Small intestine (tissue), 7 donors: ENCODE measurements around the gene CPB2. TPM values are rescaled to one million over a fixed set of nuclear protein-coding genes. Genes with fewer than 3 reads are reported as not detected.

Experiments
- DNase-seq, 2 donors: peaks; one replicate each; pipeline versions ENCODE4 v3.0.0 to v3.0.0-alpha.2; 2013
- FAIRE-seq: peaks from 2 replicates; lab custom pipeline; 2012; peaks lifted over from hg19 to GRCh38; lab: Jason Lieb, UNC
- H3K27ac ChIP-seq, 3 donors: one replicate each; pipeline ENCODE4 v1.5.1; 2013; ENCODE audit warnings: low read length in 2 of 3, mild to moderate bottlenecking in 2 of 3, control low read depth in 1 of 3, inconsistent platforms in 1 of 3, low read depth in 1 of 3, moderate library complexity in 1 of 3
- H3K27me3 ChIP-seq, 3 donors: one replicate each; pipeline ENCODE4 v1.6.1; 2013; ENCODE audit warnings: low read length in 3 of 3, inconsistent platforms in 1 of 3; ENCODE audit not compliant: control insufficient read depth in 3 of 3, insufficient read depth in 3 of 3
- H3K36me3 ChIP-seq, 3 donors: one replicate each; pipeline ENCODE4 v1.6.1; 2013; ENCODE audit warnings: low read length in 3 of 3, inconsistent platforms in 1 of 3, low read depth in 1 of 3, mild to moderate bottlenecking in 1 of 3, moderate library complexity in 1 of 3; ENCODE audit not compliant: control insufficient read depth in 3 of 3, insufficient read depth in 2 of 3
- H3K4me1 ChIP-seq, 3 donors: one replicate each; pipeline ENCODE4 v1.6.1; 2013; ENCODE audit warnings: low read length in 2 of 3, inconsistent platforms in 1 of 3, low read depth in 1 of 3, mild to moderate bottlenecking in 1 of 3, moderate library complexity in 1 of 3; ENCODE audit not compliant: control insufficient read depth in 3 of 3, insufficient read depth in 2 of 3
- H3K4me3 ChIP-seq, 3 donors: one replicate each; pipeline ENCODE4 v1.5.1; 2013; ENCODE audit warnings: low read length in 3 of 3, control low read depth in 1 of 3, inconsistent platforms in 1 of 3, low read depth in 1 of 3, mild to moderate bottlenecking in 1 of 3, moderate library complexity in 1 of 3
- H3K9me3 ChIP-seq, 2 donors: one replicate each; pipeline ENCODE4 v1.6.1; 2013; ENCODE audit warnings: low read depth in 1 of 2, low read length in 1 of 2; ENCODE audit not compliant: control insufficient read depth in 2 of 2, insufficient read depth in 1 of 2
- WGBS, 3 donors: extraction: QIAGEN DNeasy Blood & Tissue Kit; methylation state at CpG; one replicate each; pipeline ENCODE4 v1.1.7; 2013; 5-methylcytosine and 5-hydroxymethylcytosine counted together
- polyA plus RNA-seq, 4 donors: library from polyadenylated mRNA; stranded (reverse) in 3 of 4; unstranded in 1 of 4; fragments of 200-250 nt in 3 of 4; fragments of 120-200 nt in 1 of 4; gene quantifications; one replicate each; pipeline versions ENCODE4 v1.2.1 to v1.2.3, GENCODE V29; 2013
- donor health status: healthy with polysubstance abuse.
- donor health status: control.
- donor health status: control.
- donor health status: Bipolar disorder and iron deficiency.
- donor health status: healthy.

CPB2 gene
- polyA plus RNA-seq, 4 donors: 0.06 TPM; not detected in 3

DNA sequence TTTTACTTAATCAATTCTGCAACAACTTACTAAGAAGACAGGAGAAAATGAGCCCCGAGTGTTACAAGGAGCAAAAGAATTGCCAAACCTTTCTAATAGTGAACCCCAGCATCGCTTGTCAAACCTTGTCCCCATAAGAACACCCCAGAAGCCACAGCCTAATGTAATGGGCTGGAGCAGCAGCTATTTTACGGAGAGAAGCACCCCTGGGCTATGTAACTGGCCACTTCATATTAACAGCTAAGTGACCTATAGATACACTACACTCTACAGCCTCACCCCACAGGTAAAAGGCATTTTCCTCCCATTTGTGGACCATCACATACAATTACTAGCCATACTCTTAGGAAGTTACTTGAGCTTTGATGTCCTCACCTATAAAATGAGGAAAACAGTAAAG is 27.3 kb upstream of the CPB2 start:
- DNase-seq (no peak), FAIRE-seq (no peak)
- Histone ChIP-seq H3K4me1 (no peaks in the 10 kb centered on the region), H3K4me3 (no peak overlapping the region), H3K27me3 (no peaks in the 10 kb centered on the region), H3K36me3 (peaks cover 0 to 5% (median 3%) of the 10 kb centered on the region in 3 donors), H3K27ac (no peak overlapping the region), H3K9me3 (no peaks in the 10 kb centered on the region)
- 89 to 94% (median 92%) methylated on average over 3 of the region's 3 CpGs for WGBS, 3 donors

- DNase-seq: no peak
- FAIRE-seq: no peak
- Histone ChIP-seq H3K4me3 (no peak overlapping the region), H3K4me1 (no peaks in the 10 kb centered on the region), H3K9me3 (no peaks in the 10 kb centered on the region), H3K27ac (no peak overlapping the region), H3K36me3 (peaks cover 0 to 5% (median 3%) of the 10 kb centered on the region in 3 donors), H3K27me3 (no peaks in the 10 kb centered on the region)
Observed at GRCh38 chr13:46131705-46132104, 26.9 kb upstream of the CPB2 start.

DNA sequence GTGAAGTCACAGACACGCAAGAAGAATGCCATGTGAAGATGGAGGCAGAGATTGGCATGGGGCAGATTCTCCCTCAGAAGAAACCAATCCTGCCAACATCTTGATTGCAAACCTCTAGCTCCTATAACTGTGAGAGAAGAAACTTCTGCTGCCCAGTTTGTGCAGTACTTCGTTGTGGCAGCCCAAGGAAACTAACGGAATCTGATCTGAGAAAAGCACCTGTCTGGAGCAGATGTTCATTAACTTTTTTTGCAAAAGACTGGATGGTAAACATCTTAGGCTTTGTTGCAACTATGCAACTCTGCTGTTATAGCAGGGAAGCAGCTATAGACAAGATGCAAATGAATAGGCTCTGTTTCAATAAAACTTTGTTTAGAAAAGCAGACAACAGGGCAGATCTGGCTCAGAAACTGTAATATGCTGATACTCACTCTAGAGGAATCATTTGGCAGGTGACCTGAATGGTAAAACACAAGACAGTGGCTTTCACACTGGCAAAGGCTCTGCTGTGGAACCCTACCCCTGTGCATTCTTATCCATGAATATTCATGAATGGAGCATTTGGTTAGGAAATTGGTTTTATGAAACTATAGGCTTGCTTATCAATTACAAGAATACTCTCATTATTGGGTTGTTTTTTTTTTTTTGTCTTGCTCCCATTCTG is 25.3 kb upstream of the CPB2 start:
- no peak for DNase-seq
- no peaks in the 10 kb centered on the region for H3K4me1 ChIP-seq
- H3K4me3 ChIP-seq: no peak overlapping the region
- H3K36me3 ChIP-seq: peaks cover 0 to 5% (median 3%) of the 10 kb centered on the region in 3 donors
- FAIRE-seq: no peak
- H3K9me3 ChIP-seq: no peaks in the 10 kb centered on the region
- WGBS, 3 donors: 75 to 85% (median 81%) methylated on average over 3 of the region's 3 CpGs
- H3K27me3 ChIP-seq: no peaks in the 10 kb centered on the region
- no peak overlapping the region for H3K27ac ChIP-seq

DNA sequence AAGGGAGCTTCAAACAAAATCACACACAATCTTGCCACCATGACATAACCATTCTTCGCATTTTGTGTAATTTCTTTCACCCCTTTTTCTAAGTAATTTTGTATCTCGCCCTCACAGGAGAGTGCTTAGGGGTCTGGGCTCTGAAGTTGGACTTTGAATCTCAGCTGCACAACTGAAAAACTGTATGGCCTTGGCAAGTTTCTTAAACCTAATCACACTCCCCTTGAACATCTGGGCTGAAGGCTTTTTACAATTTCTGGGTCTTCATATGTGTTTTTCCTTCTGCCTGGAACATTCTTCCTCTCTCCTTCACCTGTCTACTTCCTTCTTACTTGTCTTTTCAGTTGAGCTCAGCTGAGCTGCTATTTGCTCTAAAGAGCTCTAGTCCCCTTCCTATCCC is 24.3 kb upstream of the CPB2 start:
- Histone ChIP-seq H3K4me3 (no peak overlapping the region), H3K27me3 (no peaks in the 10 kb centered on the region), H3K27ac (no peak overlapping the region), H3K36me3 (peaks cover 0 to 5% (median 3%) of the 10 kb centered on the region in 3 donors), H3K4me1 (no peaks in the 10 kb centered on the region), H3K9me3 (no peaks in the 10 kb centered on the region)
- DNase-seq: no peak
- 41 to 79% (median 52%) methylated on average over 2 of the region's 2 CpGs for WGBS, 3 donors
- no peak for FAIRE-seq

DNA sequence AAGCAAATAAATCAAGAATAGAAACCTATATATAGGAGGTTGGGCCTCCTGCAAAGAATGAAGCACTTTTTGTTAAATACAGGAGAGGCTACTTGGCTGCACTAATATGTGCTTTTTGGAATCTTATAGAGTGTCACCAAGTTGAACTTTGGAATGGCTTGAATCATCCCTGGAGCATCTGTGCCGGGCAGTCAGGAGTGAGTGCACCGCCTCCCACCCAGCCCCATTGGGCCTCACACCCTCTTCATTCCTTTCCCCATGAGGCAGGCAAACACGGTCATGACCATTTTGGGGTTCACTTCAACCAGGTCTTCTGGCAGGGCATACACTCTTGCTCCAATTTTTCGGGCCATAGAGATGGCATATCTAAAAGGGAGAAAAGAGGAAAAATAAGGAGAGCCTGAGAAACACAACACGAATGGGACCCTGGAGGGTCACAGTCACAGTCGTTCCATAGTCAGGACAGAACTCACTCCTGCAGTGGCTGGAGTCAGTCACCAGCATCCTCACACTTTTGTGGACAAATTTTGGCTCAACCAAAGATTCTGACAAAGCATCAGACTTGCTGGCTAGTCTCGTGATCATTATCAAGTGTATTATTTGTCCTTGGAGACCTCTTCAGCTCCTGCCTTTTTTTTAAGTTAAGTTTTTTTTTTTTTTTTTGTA is 22.7 kb upstream of the CPB2 start:
- no peak for FAIRE-seq
- H3K4me1 ChIP-seq: no peaks in the 10 kb centered on the region
- H3K27me3 ChIP-seq: no peaks in the 10 kb centered on the region
- no peak overlapping the region for H3K27ac ChIP-seq
- no peak for DNase-seq
- H3K36me3 ChIP-seq: peaks cover 0 to 5% (median 3%) of the 10 kb centered on the region in 3 donors
- H3K4me3 ChIP-seq: no peak overlapping the region
- WGBS, 3 donors: 76 to 88% (median 76%) methylated on average over 7 of the region's 7 CpGs
- no peaks in the 10 kb centered on the region for H3K9me3 ChIP-seq

DNA sequence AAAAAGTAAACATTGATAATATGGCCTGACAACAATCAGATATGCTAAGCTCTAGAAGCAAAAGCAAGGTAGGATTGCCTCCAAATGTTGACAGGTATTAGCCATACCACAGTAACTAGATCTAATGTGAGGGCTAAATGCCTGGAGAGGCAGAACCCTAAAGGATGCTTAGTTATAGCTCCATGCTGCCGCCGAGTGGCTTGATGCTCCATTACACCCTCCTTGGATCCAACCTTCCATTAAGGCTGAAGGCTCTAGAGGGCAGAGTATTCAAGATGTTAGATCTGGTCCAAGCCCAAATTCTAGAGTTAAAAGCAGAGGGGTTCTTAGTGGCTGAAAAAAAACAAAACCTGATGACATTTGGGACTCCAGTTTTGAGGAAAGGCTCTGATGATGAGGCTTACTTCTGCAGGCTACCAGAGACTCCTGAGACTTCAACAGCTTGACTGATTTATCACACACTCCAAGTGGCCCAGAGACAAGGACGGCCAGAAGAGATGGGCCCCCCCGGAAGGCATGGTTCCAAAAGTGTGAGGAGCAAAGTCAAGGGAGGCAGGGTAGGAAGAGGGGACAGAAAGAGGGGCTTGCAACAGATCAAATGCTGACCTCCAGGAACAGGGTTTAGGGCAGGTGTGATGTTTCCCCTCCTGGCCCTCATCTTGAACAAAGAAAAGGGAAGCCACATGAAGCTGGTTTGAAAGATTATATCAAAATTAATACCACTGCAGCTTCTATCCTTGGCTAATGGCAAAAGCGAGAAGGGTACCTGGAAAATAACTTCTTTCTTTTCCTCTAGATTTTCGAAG is 21.9 kb upstream of the CPB2 start:
- H3K4me1 ChIP-seq: no peaks in the 10 kb centered on the region
- FAIRE-seq (no peak), DNase-seq (peak; percentile 62 to 64)
- no peaks in the 10 kb centered on the region for H3K27me3 ChIP-seq
- 54 to 57% (median 55%) methylated on average over 6 of the region's 6 CpGs for WGBS, 3 donors
- peaks cover 0 to 5% (median 3%) of the 10 kb centered on the region in 3 donors for H3K36me3 ChIP-seq
- no peaks in the 10 kb centered on the region for H3K9me3 ChIP-seq
- no peak overlapping the region for H3K27ac ChIP-seq
- no peak overlapping the region for H3K4me3 ChIP-seq

DNA sequence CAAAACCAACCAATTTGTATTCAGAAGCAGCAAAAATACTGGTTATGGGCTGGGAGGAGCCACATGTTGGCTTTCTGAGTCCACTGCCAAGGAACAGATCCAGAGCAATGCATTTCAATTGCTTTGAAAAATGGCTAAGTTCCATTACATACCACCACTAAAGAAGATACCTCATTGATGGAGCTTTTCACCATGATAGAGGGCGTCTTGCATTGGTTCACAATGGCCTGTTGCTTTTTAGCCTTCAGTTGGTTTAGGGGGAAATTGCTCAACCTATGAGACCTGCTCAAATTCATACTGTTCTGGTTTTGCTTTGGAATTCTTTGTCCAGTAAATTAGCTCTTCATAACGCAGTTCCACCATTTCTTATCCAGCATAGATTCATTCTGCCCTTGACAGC is 21.2 kb upstream of the CPB2 start:
- FAIRE-seq (no peak), DNase-seq (no peak)
- H3K4me3 ChIP-seq: no peak overlapping the region
- H3K27me3 ChIP-seq: no peaks in the 10 kb centered on the region
- WGBS, 3 donors: 55 to 58% (median 56%) methylated on average over 2 of the region's 2 CpGs
- H3K4me1 ChIP-seq: no peaks in the 10 kb centered on the region
- H3K9me3 ChIP-seq: no peaks in the 10 kb centered on the region
- H3K36me3 ChIP-seq: peaks cover 0 to 5% (median 3%) of the 10 kb centered on the region in 3 donors
- no peak overlapping the region for H3K27ac ChIP-seq
